HG03354 (cell line): ENCODE measurements around the gene FPR2.
"Not testable (repeated sequence)": the region's sequence is repeated elsewhere in the genome, so short reads cannot be mapped to it uniquely, and the experiment has no call there.

ENCODE experiments used
- ATAC-seq: cut with Tn5 transposase; IDR thresholded peaks from one replicate; pipeline ENCODE4 v1.9.1; 2021; ENCODE audit warnings: mild to moderate bottlenecking; ENCODE audit not compliant: unreplicated experiment, poor library complexity, severe bottlenecking

FPR2 gene

DNA sequence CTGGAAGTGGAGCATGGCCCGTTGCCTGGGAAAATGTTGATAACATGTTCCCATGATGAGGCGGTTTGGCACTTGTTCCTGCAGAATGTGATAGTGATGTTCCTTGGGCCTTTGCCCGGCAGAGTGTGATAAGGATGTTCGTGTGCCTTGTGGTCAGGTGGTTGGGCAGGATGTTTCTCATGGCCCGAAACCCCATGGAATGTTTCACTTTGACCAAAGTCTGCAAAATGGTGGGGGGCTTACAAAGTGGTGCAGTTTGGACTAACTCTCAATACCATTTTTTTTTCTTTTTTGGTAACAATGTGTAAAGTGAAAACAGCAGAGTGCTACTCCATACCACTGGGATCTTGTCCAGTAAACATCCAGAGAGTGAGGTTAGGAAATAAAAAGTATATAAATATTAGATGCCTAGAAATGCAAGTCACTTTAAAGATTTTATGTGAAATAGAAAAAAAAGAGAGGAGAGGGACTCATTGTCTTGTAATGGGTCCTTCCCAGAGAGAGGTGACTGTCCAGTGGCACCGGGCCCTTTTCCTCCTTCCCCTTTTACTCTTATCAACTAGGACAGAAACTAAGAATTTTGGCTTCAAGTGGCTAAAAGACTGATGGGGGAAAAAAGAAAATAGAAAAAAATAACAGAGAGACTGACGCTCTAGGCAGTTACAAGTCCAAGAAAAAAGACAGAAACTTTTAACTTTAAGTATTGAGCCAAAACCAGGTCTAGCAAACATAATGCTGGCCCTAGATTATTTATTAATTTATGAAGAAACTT is 39.7 kb downstream of the FPR2 start:
- no peak for ATAC-seq

DNA sequence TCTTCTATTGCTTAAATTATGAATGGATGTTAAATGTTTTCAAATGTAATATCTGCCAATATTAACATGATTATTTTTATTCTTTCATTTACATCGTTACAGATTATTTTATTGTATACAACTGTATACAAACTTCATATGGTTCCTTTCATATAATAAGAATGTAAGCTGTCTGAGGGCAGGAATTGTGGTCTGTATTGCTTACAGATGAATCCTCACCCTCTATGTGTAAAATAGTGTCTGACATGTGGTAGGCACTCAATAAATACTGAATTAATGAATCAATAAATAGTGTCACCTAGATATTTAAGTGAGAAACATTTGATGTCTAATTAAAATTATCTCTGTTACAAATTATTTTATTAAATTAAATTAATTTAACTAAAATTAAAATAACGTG is 41.8 kb downstream of the FPR2 start:
- no peak for ATAC-seq

DNA sequence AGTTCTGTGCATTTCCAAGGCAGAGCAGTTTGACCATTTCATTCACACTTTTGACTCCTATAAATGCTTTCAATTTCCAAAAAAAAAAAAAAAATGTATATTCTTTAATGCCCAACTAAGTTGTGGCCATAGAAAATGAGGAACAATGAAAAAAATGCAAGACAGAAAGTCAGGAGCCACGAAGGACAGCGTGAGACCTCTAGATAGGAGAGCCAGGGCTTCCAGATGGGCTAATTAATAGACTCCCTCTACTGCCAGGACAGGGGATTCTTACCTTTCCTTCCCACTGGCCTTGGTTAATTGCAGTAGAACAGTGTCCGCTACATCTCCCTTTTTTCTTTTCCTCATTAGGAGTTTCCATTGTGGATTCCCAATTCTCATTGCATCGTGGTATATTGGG is 42.5 kb downstream of the FPR2 start:
- ATAC-seq = no peak

DNA sequence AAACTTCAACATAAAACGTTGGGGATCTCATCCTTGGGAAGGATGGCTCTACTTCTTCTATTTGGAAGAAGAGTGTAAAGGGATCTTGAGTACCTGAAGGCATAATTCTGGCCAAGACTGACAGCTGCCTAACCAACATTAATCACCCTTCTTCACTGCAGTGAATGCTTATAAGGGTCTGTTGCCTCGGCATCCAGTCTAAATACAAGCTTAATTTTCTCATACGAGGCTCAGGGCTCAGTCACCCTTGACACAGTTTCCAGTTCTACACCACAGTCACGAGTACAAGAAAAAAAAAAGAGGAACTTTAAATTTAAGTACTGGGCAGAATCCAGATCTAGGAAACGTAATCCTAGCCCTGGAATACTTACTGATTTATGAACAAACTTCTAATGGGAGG is 43.0 kb downstream of the FPR2 start:
- ATAC-seq = no peak

DNA sequence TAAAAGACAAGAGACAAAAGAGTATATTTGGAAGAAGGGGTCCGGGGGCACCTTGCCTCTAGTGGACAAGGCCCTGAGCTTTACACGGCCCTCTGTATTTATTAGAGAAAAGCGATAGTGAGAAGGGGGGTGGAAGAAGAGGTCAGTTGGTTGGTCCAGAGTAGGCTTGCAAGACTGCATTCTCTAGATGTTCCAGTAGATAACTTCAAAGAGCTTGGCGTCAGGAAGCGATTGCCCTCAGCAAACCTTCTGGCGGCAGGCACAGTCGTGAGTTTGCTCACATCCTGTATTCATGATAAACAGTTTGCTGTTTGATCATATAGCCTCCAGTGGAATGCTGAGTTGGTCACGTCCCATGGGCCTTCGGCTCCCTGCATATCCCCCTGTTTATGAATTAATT is 43.8 kb downstream of the FPR2 start:
- not testable (repeated sequence) for ATAC-seq

DNA sequence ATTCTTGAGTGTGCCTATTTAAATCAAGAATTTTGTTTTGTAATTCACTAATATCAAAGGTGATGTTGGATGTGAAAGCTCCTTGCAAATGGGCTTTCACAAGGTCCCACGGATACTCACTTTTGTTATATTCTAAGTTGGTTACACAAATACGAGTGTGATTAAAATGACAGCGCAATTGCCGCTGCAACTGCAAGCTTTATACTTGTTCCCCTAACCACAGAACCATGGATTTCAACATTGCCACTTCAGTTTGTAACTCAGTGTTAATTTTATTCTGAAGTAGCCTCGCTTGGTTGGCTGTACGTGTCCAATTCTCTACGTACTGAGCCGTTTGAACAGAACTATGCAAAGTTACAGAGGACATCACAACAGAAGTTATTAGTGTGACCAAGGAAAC is 44.4 kb downstream of the FPR2 start:
- ATAC-seq = not testable (repeated sequence)

DNA sequence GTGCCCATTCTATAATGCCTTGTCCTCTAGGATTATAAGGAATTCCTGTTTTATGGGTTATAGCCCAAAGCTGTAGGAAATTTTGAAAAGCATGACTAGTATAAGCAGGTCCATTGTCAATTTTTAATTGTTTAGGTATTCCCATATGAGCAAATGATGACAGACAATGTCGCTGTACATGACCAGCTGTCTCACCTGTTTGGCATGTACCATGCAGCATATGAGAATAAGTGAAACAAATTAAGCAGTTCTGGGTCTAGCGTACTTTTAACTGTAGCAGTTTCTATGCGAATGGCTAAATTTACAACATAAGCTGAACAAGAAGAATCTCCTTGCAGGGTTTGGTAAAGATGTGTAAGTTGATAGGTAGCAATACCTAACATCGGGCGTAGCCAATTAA is 45.6 kb downstream of the FPR2 start:
- ATAC-seq = not testable (repeated sequence)

DNA sequence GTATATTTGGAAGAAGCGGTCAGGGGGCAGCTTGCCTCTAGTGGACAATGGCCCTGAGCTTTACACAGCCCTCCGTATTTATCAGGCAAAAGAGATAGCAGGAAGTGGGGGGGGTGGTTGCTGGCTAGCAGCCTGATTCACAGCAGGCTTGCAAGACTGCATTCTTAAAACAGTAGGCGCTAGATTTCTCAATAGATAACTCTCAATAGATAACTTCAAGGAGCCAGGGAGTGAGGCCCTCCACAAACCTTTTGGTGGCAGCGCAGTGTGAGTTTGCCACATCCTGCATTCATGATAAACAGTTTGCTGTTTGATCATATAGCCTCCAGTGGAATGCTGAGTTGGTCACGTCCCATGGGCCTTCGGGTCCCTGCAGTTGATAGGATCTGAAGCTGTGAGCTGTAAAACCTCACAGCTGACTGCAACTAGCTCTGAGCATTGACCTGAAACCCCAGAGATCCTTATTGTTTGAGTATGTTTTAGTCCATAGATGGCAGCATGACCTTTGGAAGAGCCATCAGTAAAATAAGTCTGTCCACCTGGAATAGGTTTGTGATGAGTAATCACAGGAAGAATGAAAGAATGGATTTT is 46.2 kb downstream of the FPR2 start:
- ATAC-seq = no peak

DNA sequence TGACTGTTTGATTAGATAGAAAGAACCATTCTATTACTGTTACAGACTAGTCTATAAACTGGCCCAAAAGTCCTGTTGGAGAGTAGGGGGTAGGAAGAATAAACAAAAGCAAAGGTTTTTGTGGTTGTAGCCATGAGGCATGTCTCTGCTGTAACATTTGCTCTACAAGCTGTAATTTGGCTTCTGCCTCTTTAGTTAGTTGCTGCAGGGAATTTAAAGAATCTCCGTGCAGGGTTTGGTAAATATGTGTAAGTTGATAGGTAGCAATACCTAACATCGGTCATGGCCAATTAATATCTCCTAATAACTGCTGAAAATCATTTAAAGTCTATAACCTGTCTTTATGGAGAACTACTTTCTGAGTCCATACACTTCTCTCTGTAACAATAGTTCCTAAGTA is 46.9 kb downstream of the FPR2 start:
- ATAC-seq = no peak

DNA sequence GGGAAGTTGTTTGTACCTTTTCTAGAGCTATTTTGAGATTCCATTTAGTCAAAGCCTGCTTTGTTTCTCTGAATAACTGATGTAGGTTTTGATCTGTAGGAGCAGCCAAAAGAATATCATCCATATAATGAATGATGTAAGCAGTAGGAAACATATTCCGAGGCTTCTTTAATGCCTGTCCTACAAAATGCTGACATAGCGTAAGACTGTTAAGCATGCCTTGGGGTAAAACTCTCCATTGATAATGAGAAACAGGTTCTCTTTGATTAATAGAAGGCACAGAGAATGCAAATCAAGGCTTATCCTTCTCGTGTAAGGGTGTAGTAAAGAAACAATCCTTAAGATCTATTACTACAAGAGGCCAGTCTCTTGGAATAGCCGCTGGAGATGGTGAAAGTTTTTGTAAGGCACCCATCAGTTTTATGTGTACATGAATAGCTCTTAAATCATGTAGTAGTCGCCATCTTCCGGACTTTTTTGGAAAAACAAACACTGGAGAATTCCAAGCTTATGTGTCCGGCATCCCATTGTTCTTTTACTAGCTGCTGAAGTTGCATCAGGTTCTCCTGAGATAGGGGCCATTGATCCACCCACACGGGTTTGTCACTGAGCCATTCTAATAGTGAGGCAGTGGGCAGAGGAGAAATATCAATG is 47.5 kb downstream of the FPR2 start:
- no peak for ATAC-seq

DNA sequence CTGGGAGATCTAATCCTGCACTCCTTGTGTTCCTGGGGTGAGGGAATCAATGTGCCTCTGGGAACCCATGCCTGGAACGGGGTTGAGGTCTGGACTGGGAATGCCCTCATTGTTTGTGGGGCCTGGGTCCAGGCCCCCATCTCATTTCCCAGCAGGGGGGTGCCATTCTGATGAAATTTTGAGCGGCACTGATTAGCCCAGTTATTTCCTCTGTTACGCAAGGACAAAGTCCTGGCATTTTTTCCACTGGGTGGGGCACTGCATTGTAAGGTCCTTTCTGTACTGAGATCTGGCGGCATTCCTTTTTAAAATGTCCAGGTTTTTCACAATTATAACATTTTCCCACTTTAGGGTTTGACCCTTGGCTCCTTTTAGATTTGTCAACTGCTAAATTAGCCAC is 48.8 kb downstream of the FPR2 start:
- no peak for ATAC-seq

DNA sequence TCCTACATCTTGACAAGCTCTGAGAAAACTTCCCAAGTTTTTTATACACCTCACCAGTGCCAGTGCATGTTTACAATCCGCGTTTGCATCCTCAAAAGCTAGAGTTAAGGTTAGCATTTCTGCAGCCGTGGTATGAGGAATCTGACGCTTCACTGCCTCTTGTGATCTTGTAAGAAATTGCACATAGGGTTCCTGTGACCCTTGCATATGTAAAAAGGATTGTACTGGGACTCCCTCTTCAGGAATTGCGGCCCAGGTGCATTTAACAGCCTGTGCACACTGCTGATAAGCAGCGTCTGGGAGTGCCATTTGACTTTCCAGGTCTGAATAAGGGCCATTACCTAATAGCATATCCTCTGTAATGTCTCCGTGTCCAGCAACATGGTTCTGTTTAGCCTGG is 49.2 kb downstream of the FPR2 start:
- no peak for ATAC-seq

DNA sequence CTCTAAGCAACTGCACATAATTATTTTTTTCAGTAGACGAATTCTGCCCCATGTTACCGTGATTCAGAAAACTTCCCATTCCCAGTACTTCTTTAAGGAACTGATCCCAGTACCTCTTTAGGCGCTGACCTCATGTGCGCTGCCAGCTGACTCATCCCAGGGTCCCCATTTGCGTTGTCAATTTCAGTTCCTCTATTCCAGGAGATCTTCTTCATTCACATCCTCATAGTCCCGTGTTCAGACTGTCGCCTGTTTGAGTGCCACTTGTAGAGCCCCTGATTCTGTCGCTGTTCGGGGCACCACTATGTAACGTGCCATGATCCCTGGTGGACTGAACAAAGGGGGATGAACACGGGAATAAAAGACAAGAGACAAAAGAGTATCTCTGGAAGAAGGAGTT is 50.4 kb downstream of the FPR2 start:
- no peak for ATAC-seq

DNA sequence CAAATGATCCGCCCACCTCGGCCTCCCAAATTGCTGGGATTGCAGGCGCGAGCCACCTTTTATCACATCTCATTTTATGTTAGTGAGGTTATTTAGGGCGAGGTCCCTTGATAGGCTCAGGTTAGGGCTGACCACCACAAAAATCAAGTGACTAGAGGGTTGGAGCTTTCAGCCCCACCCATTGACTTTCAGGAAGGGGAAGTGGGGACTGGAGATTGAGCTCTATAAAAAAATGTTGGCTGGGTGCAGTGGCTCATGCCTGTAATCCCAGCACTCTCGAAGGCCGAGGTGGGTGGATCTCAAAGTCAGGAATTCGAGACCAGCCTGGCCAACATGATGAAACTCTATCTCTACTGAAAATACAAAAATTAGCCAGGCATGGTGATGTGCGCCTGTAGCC is 54.1 kb downstream of the FPR2 start:
- no peak for ATAC-seq

DNA sequence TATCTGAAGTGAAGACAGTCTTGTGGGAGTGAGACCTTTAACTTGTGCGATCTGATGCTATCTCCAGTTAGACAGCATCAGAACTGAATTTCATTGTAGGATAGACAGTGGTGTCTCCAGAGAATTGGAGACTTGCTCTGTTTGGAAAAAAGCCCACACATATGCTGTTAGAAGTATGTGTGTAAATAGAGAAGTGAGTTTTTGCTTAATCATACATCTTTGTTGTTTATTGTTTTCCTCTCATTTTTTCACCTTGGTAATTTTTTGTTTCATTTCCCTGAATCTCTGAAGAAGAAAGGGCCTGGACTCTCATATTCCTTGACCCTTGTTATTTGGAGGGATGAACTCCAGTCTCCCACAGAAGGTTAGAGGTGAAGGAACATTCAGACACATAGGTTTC is 55.7 kb downstream of the FPR2 start:
- ATAC-seq = no peak

DNA sequence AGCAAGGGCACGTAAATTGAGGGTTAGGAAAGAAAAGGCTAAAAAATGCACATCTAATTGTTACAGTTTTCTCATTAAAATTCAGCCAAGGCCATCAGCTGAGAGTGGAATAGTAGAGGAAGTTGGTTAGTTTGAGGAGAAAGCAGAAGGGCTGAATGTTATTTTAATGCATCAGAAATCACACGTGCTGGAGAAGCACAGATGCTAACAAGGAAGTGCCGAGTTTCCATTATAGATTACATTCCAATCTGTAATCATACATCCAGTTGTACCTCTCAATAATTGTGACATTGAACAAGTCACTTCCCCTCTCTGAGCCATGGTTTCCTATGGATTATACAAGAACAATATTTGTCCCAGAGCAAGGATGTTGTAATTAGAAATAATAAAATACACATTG is 59.0 kb downstream of the FPR2 start:
- ATAC-seq = no peak
